AG04449 (cell line): ENCODE data around the gene PRDM8.

ENCODE experiments used
- CTCF ChIA-PET: fragments of 350-600 bp; formaldehyde crosslinking; extraction: SDS; loops from one replicate; lab custom pipeline; 2021; ENCODE audit warnings: antibody characterized with exemption; lab: Yijun Ruan, JAX
- POLR2A ChIA-PET: fragments of 400-600, 350-600 bp; formaldehyde crosslinking; extraction: SDS; loops from one replicate; lab custom pipeline; 2020; ENCODE audit warnings: antibody characterized with exemption, inconsistent platforms; lab: Yijun Ruan, JAX
- DNase-seq: peaks from one replicate; pipeline ENCODE4 v3.0.0-alpha.2; 2010; ENCODE audit warnings: low read depth, low spot score
- H3K4me3 ChIP-seq: 2 replicates; pipeline ENCODE4 v1.5.1; 2011; ENCODE audit warnings: low read depth, mild to moderate bottlenecking, control low read depth, low read length
- TF ChIP-seq, protein P1 (sequence below): IDR thresholded peaks from one replicate; pipeline ENCODE4 v1.5.1; 2011; ENCODE audit warnings: mild to moderate bottlenecking, moderate library complexity, low read length, control low read depth, inconsistent platforms; ENCODE audit not compliant: insufficient read depth; ENCODE audit errors: missing control alignments

The PRDM8 gene

GRCh38 chr4:80229590-80229989 lies 32.3 kb downstream of the PRDM8 start:
- H3K4me3 ChIP-seq = no peak overlapping the region
- POLR2A ChIA-PET = interaction anchor here (1.0 to 2.1 kb wide), 2 partner anchors 37 to 106 kb away, joined by 3 to 12 read pairs; partner anchors contain the start of genes CFAP299 and FGF5
- CTCF ChIA-PET = interaction anchor here (1.7 to 2.4 kb wide), 3 partner anchors 8 to 27 kb away, joined by 6 to 7 read pairs (median 6); no protein-coding TSS in a partner anchor
- DNase-seq = no peak
- TF ChIP-seq, protein P1, sequence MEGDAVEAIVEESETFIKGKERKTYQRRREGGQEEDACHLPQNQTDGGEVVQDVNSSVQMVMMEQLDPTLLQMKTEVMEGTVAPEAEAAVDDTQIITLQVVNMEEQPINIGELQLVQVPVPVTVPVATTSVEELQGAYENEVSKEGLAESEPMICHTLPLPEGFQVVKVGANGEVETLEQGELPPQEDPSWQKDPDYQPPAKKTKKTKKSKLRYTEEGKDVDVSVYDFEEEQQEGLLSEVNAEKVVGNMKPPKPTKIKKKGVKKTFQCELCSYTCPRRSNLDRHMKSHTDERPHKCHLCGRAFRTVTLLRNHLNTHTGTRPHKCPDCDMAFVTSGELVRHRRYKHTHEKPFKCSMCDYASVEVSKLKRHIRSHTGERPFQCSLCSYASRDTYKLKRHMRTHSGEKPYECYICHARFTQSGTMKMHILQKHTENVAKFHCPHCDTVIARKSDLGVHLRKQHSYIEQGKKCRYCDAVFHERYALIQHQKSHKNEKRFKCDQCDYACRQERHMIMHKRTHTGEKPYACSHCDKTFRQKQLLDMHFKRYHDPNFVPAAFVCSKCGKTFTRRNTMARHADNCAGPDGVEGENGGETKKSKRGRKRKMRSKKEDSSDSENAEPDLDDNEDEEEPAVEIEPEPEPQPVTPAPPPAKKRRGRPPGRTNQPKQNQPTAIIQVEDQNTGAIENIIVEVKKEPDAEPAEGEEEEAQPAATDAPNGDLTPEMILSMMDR = no peak

DNA sequence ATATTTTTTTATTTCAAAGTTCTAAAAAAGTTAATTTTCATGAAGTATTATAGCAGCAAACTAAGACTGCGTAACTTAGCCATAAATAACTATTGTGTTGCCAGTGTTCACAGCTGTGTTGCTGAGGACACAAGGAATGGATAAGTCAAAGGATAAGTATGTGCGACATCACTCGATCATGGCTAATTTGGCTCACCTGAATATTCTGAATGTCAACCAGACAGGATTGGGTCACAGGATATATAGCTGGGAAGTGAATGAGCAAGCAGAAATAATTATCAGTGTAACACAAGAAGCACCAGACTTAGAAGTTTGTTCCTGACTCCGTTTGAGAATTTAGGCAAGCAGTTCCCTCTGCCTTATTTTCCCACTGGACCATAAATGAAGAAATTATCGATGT lies 33.9 kb downstream of the PRDM8 start:
- no peak for DNase-seq
- TF ChIP-seq, protein P1 = no peak
- ChIA-PET CTCF (interaction anchor here (1.1 to 7.9 kb wide), 3 partner anchors 12 to 104 kb away, joined by 5 to 78 read pairs (median 5); partner anchors contain the start of gene CFAP299), POLR2A (interaction anchor here (2.1 kb wide), 1 partner anchor 35 kb away, joined by 12 read pairs; the partner anchor contains the start of gene FGF5)
- no peak overlapping the region for H3K4me3 ChIP-seq

DNA sequence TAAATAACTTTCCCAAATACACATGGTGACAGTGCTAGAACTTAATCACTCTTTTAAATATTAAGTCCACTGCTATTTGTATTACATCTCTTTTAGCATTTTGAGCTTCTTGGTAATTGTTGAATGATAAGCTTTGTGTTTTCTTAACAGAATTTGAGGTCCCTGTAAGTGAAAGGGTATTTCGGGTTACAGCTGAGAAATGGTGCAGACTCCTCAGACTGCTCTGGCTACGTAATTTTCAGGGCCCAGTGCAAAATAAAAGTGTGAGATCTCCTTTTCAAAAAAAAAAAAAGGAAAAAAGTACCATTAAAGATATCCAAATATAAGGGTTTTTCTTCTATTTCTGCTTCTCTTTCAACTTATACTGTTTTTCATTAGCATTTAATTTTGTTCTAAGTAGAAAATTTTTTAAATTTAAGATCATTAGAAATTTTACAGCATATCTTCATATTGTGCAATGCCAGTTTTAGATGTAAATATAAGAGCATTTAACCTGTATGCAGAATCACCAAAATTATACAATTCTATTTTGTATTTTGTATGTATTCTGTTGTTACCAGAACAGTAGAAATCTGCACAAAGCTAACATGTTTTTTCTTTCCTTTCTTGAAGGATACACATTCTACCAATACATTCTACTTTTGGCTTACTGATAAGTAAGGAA lies 35.5 kb downstream of the PRDM8 start:
- DNase-seq = no peak
- TF ChIP-seq, protein P1 = no peak
- CTCF ChIA-PET = interaction anchor here (1.2 to 7.9 kb wide), 4 partner anchors 14 to 104 kb away, joined by 3 to 78 read pairs (median 6); no protein-coding TSS in a partner anchor
- POLR2A ChIA-PET = interaction anchor here (0.7 kb wide), 1 partner anchor 31 kb away, joined by 3 read pairs; no protein-coding TSS in a partner anchor
- no peak overlapping the region for H3K4me3 ChIP-seq

DNA sequence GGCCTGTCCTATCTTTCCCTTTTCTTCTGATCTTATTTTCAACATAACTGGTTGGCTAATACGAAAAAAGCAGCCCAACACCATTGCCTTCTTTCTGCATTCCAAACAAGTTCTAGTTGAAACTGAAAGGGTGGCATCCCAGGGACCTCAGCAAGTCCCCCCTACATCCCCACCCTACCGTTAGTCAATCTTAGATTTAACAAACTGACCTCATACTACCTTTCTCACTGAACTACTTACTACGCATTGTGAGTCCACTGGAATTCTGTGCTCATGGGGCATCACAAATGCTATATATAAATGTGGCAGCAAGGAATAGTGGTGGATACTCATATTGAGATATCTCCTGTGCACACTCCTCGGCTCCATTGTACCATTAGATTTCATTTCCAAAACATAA lies 36.1 kb downstream of the PRDM8 start:
- TF ChIP-seq, protein P1 = no peak
- no peak overlapping the region for H3K4me3 ChIP-seq
- ChIA-PET CTCF (interaction anchor here (0.7 to 7.9 kb wide), 3 partner anchors 14 to 103 kb away, joined by 3 to 78 read pairs (median 6); no protein-coding TSS in a partner anchor), POLR2A (no interaction called here)
- DNase-seq = no peak

GRCh38 chr4:80235451-80235850 lies 38.1 kb downstream of the PRDM8 start:
- TF ChIP-seq, protein P1 = no peak
- ChIA-PET POLR2A (interaction anchor here (0.9 to 1.2 kb wide), 4 partner anchors 17 to 72 kb away, joined by 3 to 15 read pairs (median 4); partner anchors contain the start of gene FGF5), CTCF (interaction anchor here (0.8 to 7.9 kb wide), 5 partner anchors 16 to 100 kb away, joined by 4 to 78 read pairs (median 4); partner anchors contain the start of gene CFAP299)

GRCh38 chr4:80237992-80238391 lies 40.7 kb downstream of the PRDM8 start:
- peak; percentile 87 for DNase-seq
- TF ChIP-seq, protein P1 = no peak
- H3K4me3 ChIP-seq = peak overlapping the region; percentile 23; the same call in 1 of the 2 replicates
- CTCF ChIA-PET = interaction anchor here (7.9 kb wide), 1 partner anchor 19 kb away, joined by 78 read pairs; no protein-coding TSS in a partner anchor
- POLR2A ChIA-PET = interaction anchor here (0.6 to 2.0 kb wide), 2 partner anchors 28 to 1299 kb away, joined by 3 to 13 read pairs; partner anchors contain the start of gene FGF5

More at GRCh38 chr4:80235451-80235850, 38.1 kb downstream of the PRDM8 start:
- DNase-seq = no peak
- H3K4me3 ChIP-seq = no peak overlapping the region
